GM04503 (cell line): ENCODE measurements around the gene DLGAP4.

Experiments used
- DNase-seq: peaks from one replicate; pipeline ENCODE4 v3.0.0-alpha.2; 2012; ENCODE audit warnings: low read depth

DLGAP4 gene

DNA sequence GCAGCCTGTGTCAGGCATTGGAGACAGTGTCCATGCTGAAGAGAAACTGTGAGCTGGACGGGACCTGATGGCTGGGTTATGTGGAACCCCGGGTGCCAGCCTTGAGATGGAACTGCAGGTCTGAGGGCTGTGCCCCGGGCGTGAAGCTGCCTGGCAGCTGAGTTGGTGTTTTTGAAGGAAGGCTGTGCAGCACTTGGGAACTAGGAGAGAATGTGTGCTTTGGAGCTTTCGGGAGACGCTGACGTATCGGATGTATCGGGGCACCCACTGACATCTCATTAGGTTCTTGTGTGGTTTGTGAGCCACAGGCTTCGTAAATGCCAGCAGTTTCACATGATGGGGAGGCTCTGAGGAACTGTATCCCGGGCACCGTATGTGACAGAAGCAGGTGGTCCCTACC, 2.2 kb downstream of the DLGAP4 start:
- DNase-seq = no peak

DNA sequence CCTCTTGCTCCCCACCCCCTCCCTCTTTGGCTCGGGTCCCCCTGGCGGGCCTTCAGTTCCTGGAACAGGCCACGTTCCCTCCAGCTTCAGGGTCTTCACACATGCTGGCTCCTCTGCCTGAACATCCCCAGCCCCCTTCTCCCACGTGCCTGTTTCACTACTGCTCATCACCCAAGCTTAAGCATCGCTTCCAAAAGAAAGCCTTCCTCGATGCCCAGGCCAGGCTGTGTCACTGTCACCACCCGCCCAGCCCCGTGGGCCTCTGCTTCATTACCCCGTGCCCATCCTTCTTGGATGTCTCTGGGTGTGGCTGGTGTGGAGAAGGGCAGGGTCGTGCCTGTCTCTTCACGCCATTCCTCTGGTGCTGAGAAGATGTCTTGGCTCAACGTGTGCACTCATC, 2.8 kb downstream of the DLGAP4 start:
- no peak for DNase-seq

- no peak for DNase-seq
Observed at GRCh38 chr20:36309643-36310042, 3.5 kb downstream of the DLGAP4 start.

DNA sequence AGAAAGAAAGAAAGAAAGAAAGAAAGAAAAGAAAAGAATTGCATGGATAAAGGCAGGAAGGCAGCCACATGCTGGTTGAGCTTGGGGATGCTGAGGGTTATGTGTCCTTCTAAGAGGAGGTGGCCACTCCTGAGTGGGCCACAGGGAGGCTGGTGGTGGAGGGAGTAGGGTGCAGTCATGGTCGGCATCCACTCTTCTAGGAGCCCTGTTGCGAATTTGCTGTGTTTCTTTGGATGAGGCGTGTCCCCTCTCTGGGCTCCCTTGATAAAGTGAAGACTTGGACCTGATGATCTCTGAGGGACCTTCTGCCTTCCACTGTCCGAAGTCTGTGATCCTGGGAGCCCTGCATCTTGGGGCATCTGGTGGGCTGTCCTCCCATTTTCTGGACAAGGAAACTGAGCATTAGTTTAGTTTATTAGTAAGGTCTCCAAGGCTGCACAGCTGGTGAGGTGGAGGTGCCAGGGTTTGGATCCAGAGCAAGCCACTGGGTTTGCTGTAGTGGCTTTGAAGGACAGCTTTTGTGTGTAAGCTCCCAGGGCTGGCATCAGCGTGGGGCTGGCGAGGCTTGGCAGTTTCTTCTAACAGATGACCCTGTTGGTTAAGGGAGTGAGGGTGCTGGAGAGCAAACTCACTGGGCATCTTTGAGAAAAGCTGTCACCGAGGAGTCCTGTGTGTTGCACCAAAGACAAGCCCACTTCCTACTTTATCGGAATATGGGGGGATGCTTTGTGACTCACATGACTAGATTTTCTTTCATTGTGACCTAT, 4.3 kb downstream of the DLGAP4 start:
- no peak for DNase-seq

DNA sequence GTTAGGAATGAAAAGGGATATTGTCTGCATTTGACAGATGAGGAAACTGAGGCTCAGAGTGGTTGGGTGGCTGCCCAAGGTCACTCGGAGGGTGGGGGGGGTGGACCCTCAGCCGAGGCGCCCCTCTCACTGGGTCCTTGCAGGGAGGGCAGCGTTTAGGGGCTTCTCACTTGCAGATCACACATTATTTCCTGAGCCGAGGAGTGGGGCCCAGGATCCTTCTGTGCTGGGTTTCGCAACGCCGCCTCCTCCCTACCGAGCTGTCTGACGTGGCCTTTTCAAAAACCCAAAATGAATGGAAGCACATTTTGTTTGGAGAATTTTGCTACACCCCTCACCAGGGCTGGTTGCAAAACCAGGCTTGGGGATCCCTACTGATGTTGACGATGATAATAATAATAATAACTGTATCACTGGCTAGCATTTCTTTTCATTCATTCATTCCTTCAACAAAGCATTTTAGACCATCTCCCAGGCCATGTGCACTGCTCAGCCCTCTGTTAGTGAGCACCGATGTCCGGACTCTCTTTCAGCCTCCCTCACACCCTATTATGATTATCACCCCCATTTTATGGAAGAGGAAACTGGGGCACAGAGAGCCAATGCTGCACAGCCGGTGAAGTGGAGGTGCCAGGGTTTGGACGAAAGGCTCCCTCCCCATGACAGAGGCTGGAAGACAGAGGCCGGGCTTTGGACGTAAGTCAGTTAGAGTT, 5.2 kb downstream of the DLGAP4 start:
- no peak for DNase-seq

DNA sequence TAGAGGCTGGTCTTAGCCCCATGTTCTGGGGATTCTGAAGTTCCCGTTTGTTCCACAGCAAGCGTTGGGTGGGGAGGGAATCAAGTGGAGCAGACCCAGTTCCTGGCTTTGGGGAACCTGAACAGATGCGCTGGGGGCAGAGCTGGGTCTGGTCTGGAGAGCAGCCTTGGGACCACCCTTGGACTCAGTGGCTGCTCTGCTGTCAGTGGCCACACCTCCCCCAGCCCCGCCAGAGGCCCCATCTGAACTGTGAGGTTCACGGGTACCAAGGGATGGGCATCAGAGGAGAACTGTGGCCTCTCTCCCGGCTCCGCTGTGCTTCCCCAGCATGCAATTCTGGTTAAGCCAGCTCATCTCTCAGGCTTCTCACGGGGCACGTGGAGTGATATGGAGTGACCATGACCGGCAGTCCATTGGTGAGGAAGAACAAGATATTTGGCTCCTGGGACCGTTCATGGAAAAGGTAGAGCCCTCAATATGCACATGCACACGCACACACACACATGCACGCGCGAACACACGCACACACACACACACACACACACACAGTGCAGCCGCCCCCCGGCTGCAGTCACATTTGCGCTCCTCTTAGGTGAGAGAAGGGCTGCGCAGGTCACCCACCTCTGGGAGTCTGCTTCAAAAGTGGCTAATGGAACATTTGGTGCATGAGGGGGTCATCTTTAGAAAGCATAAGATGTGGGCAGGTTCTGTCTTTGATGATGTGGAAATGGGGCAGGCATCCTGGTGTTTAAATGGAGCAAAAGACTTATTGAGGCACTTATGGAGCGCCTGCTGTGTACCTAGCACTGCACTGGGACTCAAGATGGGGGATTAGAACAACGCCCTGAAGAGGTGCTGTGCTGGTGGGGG, 6.0 kb downstream of the DLGAP4 start:
- DNase-seq = no peak

DNA sequence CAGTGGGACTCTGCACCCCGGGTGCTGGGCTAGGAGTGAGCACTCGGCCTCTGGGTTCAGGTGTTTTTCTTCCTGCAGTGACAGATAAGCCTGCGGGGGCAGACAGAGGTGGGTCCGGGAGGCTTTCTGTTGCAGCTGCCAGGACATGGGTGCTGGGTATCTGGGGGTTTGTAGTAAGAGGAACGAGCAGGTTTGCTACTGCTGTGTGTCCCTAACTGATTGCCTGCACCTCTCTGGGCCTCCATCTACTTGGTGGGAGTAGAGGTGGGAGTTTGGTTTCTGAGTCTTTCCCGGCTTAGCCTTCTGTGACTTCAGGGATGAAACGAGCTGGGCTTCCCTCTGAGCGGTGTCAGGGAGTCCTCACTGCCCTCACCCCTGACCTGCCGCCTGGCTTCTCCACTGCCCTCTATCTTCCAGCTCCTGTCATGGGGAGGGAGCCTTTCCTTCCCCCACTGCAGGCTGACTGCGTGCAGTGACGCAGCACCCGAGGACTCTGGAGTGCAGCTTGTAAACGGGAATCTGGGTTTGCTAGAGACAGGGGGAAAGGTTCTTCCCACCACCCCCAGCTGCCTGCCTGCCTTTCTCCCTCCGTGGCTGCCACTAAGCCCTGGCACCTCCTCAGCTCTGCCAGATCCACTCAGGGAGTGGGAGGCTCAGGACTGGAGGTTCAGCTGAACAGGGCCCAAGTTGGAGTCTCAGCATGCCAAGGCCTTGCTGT, 6.7 kb downstream of the DLGAP4 start:
- DNase-seq = no peak

DNA sequence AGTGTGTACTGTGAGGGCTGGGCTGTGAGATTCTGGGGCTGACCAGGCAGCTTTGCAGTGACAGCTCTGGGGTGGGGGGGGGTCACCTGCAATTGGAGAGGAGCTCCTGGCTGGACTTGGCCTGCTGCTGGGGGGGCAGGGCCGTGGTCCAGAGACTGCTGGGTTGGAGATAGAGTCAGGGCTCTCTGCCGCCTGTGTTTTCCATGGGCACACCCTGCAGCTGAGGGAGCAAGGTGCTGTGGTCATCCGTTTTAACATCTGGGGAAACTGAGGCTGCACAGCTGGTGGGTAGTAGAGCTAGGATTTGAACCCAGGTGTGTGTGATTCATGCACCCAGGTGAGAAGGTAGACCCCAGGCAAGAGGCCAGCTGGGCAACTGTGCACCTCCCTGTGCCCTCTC, 7.3 kb downstream of the DLGAP4 start:
- no peak for DNase-seq

GRCh38 chr20:36313926-36314325, 7.8 kb downstream of the DLGAP4 start:
- DNase-seq = no peak

- no peak for DNase-seq
Observed at GRCh38 chr20:36314734-36315544, 8.8 kb downstream of the DLGAP4 start.

- no peak for DNase-seq
Observed at GRCh38 chr20:36315545-36316351, 9.6 kb downstream of the DLGAP4 start.

DNA sequence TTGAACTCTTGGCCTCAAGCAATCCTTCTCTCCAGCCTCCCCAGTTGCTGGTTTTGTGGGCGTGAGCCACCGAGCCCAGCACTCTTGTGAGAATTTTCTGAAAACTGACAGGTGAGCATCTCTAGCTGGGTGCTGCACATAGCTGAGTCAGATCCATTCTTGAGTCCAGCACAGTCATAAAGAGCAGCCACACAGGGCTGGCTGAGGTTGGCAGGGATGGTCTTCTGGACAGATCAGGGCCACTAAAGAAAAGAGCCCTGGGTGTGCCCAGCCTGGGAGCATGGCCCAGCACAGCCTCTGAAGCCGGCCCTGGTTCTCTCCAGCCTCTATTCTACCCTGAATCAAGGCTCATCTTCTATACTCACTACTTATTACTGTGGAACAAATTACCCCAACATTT, 11.5 kb downstream of the DLGAP4 start:
- no peak for DNase-seq

DNA sequence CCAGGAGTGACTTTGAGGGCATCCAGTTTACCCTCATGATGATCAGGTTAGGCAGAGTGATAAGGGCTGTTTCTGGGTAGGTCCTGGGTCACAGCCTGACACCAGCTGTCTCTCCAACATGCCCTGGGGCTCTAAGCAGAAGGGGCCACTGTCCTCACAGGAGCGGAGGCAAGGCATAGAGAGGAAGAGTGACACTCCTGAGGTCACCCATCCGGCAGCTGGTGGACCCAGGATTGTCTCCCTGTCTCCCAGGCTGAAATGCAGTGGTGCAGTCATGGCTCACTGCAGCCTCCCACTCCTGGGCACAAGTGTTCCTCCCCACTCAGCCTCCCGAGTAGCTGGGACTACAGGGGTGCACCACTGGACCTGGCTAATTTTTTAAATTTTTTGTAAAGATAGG, 12.0 kb downstream of the DLGAP4 start:
- DNase-seq = no peak

GRCh38 chr20:36319356-36320260, 13.5 kb downstream of the DLGAP4 start:
- no peak for DNase-seq

GRCh38 chr20:36320261-36320897, 14.2 kb downstream of the DLGAP4 start:
- DNase-seq = no peak

DNA sequence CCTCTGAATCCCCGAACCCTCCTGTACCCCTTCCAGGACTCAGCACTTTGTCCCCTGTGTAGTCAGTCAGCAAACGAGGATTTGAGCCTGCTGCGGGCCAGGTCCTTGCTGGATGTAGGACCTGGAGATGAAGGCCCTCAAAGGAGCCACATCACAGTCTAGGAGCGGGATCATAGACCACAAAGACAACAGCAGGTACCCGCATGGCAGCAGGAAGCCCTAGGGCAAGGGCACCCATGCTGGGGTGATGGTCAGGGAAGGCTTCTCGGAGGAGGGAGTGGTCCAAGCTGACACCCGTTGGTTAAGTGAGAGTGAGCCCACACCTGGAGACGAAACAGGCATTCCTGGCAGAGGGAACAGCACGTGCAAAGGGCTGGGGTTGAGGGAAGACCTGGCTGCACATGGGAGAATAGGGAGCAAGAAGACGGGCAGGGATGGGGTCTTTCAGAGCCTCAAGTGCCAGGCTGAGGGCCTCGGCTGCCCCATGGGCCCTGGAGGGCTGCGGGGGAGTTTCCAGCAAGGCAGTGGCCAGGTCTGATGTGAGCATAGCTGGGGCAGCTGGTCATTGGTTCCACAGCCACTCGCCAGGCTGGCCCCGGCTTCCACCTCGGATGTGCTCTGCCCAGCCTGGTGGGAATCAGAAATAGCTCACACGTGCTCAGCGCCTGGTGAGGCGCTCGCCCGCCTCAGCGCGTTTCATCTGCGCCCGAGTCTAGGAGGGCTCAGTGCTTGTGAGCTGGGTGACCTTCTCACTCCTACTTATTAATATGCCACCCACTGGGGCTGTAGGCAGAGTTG, 15.0 kb downstream of the DLGAP4 start:
- no peak for DNase-seq

DNA sequence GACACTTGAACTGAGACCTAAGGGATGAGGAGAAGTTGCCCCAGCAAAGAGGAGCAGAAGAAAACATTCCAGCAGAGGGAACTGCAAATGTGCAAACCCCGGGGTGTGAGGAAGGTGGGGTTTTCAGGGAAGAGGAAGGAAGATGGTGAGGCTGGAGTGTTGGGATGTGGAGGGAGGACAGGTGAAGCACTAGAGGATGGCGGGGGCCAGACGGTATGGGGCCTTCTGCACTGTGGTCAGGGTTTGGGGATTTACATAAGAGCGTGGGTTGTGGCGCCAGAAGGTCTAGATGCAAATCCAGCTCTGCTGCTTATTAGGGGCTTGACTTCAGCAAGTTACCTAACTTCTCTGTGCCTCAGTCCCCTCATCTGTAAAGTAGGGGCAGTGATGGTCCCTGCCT, 16.0 kb downstream of the DLGAP4 start:
- no peak for DNase-seq

- no peak for DNase-seq
Observed at GRCh38 chr20:36330091-36330490, 24.0 kb downstream of the DLGAP4 start.
